Activated CD4-positive, alpha-beta T cell treated with anti-CD3 and anti-CD28 coated beads, Interleukin-2, amount 10 ng/mL, durations not matched to agents 7 days and 5 days (primary cell): ENCODE data around the gene TMSB4X. TPM values are rescaled to one million over a fixed set of nuclear protein-coding genes. Genes with fewer than 3 reads are reported as not detected.
"Not testable (repeated sequence)": the region's sequence is repeated elsewhere in the genome, so short reads cannot be mapped to it uniquely, and the experiment has no call there.

Experiments
- CTCF ChIA-PET: fragments of 350-600 bp; sonication (Branson Sonifier 250); formaldehyde crosslinking; loops from one replicate; lab custom pipeline; 2021; ENCODE audit warnings: antibody characterized with exemption; lab: Charles Lee
- POLR2A ChIA-PET: fragments of 350-600 bp; sonication (Branson Sonifier 250); formaldehyde crosslinking; loops from one replicate; lab custom pipeline; 2021; ENCODE audit warnings: antibody characterized with exemption; lab: Charles Lee
- DNase-seq: peaks from one replicate; pipeline ENCODE4 v3.0.0-alpha.2; 2020
- H3K27ac Mint-ChIP-seq: one replicate; pipeline ENCODE4 v1.8.0; 2021; ENCODE audit warnings: mild to moderate bottlenecking, moderate library complexity, mixed read lengths
- H3K27me3 Mint-ChIP-seq: one replicate; pipeline ENCODE4 v1.8.0; 2021; ENCODE audit warnings: mixed read lengths
- H3K36me3 Mint-ChIP-seq: one replicate; pipeline ENCODE4 v1.8.0; 2021; ENCODE audit warnings: low read depth, mixed read lengths
- H3K4me1 Mint-ChIP-seq: one replicate; pipeline ENCODE4 v1.8.0; 2021; ENCODE audit warnings: mixed read lengths
- H3K4me3 Mint-ChIP-seq: one replicate; pipeline ENCODE4 v1.8.0; 2021; ENCODE audit warnings: mild to moderate bottlenecking, moderate library complexity, mixed read lengths
- H3K9me3 Mint-ChIP-seq: one replicate; pipeline ENCODE4 v1.8.0; 2021; ENCODE audit warnings: mixed read lengths
- total RNA-seq, 2 experiments: library from RNA; stranded (reverse); gene quantifications; one replicate each; pipeline ENCODE4 v1.2.3, GENCODE V29; 2021

The TMSB4X gene
- total RNA-seq, 2 experiments from 2014 or later, result 9,113 to 9,418 TPM

DNA sequence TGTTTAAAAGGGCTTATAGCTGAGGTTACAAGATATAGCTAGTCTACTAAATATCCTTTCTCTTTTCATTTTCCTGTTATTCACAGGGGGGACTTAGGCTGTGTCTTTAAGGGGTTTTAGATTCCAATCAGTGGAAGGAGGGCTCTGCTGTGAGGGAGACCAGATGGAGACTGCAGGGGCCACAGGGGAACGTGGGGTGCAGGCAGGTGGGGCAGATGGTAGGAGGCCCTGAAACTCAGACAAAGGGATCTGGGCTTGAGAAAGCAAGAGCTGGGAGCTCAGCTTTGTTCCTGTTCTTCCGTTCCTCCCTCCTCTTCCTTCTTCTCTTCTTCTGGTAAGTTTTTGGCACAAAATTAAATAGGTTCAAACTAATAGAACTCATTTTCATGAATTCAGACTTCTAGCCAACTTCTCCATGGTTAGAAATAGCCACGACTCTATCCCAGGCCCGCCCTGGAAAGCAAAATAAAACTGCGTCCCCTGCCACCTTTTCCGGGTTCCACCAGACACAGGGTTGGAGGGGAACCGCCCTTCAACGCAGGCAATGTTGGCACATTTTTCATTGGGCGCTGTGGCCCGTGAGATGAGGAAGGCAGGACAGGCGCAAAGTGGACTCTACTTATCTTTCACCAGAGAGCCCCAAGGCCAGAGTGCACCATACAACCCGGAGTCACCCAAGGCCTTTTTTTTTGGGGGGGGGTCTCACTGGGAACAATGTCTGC is 3.5 kb upstream of the TMSB4X start:
- ChIA-PET POLR2A (interaction anchor here (1.1 kb wide), 1 partner anchor 24 kb away, joined by 3 read pairs; no protein-coding TSS in a partner anchor), CTCF (interaction anchor here (1.1 to 5.4 kb wide), 7 partner anchors 15 to 115 kb away, joined by 3 to 24 read pairs (median 4); no protein-coding TSS in a partner anchor)
- Mint-ChIP-seq H3K27me3 (no peaks in the 10 kb centered on the region), H3K9me3 (peaks cover 2% of the 10 kb centered on the region), H3K4me1 (peaks cover 43% of the 10 kb centered on the region), H3K4me3 (peak overlapping the region; percentile 85), H3K27ac (peak overlapping the region; percentile 96), H3K36me3 (peaks cover 27% of the 10 kb centered on the region)
- DNase-seq, result peak; percentile 57

DNA sequence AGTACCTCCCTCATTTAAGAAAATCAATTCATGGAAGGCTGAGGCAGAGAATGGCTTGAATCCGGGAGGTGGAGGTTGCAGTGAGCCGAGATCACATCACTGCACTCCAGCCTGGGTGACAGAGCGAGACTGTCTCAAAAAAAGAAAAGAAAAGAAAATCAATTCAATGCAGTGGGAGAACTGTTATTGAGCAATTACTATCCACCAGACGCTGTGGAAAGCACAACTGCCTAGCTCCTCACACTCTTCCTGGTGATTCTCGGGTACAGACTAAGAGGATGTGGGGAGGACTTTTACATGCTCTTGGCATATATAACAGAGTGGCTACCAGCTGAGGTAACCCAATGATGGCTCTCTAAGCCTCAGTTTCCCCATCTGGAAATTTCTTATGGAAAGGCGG is 2.7 kb upstream of the TMSB4X start:
- POLR2A ChIA-PET, result interaction anchor here (0.7 to 1.1 kb wide), 2 partner anchors 25 to 121 kb away, joined by 3 read pairs; no protein-coding TSS in a partner anchor
- Mint-ChIP-seq H3K4me1 (peaks cover 35% of the 10 kb centered on the region), H3K36me3 (peaks cover 35% of the 10 kb centered on the region)

GRCh38 chrX:12972878-12973560 is 1.9 kb upstream of the TMSB4X start:
- H3K4me3 Mint-ChIP-seq, result peak overlapping the region; percentile 96
- POLR2A ChIA-PET, result interaction anchor here (2.9 kb wide), 1 partner anchor 115 kb away, joined by 10 read pairs; no protein-coding TSS in a partner anchor

More for the DNA sequence above, 2.7 kb upstream of the TMSB4X start:
- no peaks in the 10 kb centered on the region for H3K9me3 Mint-ChIP-seq
- H3K27me3 Mint-ChIP-seq, result no peaks in the 10 kb centered on the region
- CTCF ChIA-PET, result interaction anchor here (0.6 to 5.4 kb wide), 8 partner anchors 13 to 137 kb away, joined by 3 to 24 read pairs (median 4); no protein-coding TSS in a partner anchor
- DNase-seq, result no peak
- H3K27ac Mint-ChIP-seq, result peak overlapping the region; percentile 96
- H3K4me3 Mint-ChIP-seq, result peak overlapping the region; percentile 85

GRCh38 chrX:12973561-12974304 is 1.2 kb upstream of the TMSB4X start:
- peak; percentile 60 for DNase-seq

More at GRCh38 chrX:12972878-12973560, 1.9 kb upstream of the TMSB4X start:
- no peak for DNase-seq
- H3K36me3 Mint-ChIP-seq, result peaks cover 42% of the 10 kb centered on the region
- H3K27me3 Mint-ChIP-seq, result no peaks in the 10 kb centered on the region
- no peaks in the 10 kb centered on the region for H3K9me3 Mint-ChIP-seq
- H3K4me1 Mint-ChIP-seq, result peaks cover 30% of the 10 kb centered on the region
- CTCF ChIA-PET, result interaction anchor here (0.6 to 6.7 kb wide), 8 partner anchors 14 to 136 kb away, joined by 3 to 37 read pairs (median 4); no protein-coding TSS in a partner anchor
- H3K27ac Mint-ChIP-seq, result peak overlapping the region; percentile 99

GRCh38 chrX:12974305-12974795 is 560 bp upstream of the TMSB4X start:
- CTCF ChIA-PET, result interaction anchor here (0.7 to 6.7 kb wide), 7 partner anchors 18 to 117 kb away, joined by 3 to 37 read pairs (median 13); no protein-coding TSS in a partner anchor
- H3K27ac Mint-ChIP-seq, result peak overlapping the region; percentile 99
- H3K9me3 Mint-ChIP-seq, result no peaks in the 10 kb centered on the region
- peak overlapping the region; percentile 96 for H3K4me3 Mint-ChIP-seq
- H3K36me3 Mint-ChIP-seq, result peaks cover 45% of the 10 kb centered on the region
- H3K27me3 Mint-ChIP-seq, result no peaks in the 10 kb centered on the region
- H3K4me1 Mint-ChIP-seq, result peaks cover 28% of the 10 kb centered on the region
- peak; percentile 53 for DNase-seq
- POLR2A ChIA-PET, result interaction anchor here (1.7 to 2.9 kb wide), 3 partner anchors 17 to 114 kb away, joined by 6 to 10 read pairs (median 7); no protein-coding TSS in a partner anchor

More at GRCh38 chrX:12973561-12974304, 1.2 kb upstream of the TMSB4X start:
- H3K36me3 Mint-ChIP-seq, result peaks cover 45% of the 10 kb centered on the region
- H3K27ac Mint-ChIP-seq, result peak overlapping the region; percentile 99
- H3K9me3 Mint-ChIP-seq, result no peaks in the 10 kb centered on the region
- POLR2A ChIA-PET, result interaction anchor here (1.7 to 2.9 kb wide), 3 partner anchors 16 to 114 kb away, joined by 6 to 10 read pairs (median 7); no protein-coding TSS in a partner anchor
- peak overlapping the region; percentile 96 for H3K4me3 Mint-ChIP-seq
- peaks cover 29% of the 10 kb centered on the region for H3K4me1 Mint-ChIP-seq
- CTCF ChIA-PET, result interaction anchor here (1.2 to 6.7 kb wide), 4 partner anchors 21 to 118 kb away, joined by 3 to 37 read pairs (median 17); no protein-coding TSS in a partner anchor
- H3K27me3 Mint-ChIP-seq, result no peaks in the 10 kb centered on the region

DNA sequence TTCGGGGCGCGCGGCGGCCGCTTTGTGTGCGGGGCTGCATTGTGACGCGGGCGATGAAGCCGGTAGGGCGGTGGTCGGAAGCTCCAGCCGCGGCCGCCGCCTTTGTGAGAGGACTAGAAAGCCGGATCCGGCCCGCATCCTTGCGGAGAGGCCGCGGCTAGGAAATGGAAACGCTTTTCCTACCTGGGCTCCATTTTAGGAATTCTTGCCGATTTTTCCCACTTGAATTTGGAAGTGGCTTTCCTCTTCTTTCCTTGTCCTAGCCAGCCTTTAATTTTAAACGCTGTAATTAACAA is 708 bp downstream of the TMSB4X start:
- peaks cover 45% of the 10 kb centered on the region for H3K36me3 Mint-ChIP-seq
- peak overlapping the region; percentile 99 for H3K27ac Mint-ChIP-seq
- CTCF ChIA-PET, result interaction anchor here (0.8 to 6.7 kb wide), 6 partner anchors 19 to 116 kb away, joined by 3 to 37 read pairs (median 14); no protein-coding TSS in a partner anchor
- POLR2A ChIA-PET, result interaction anchor here (0.6 to 4.0 kb wide), 9 partner anchors 9 to 116 kb away, joined by 3 to 36 read pairs (median 6); no protein-coding TSS in a partner anchor
- peak overlapping the region; percentile 96 for H3K4me3 Mint-ChIP-seq
- H3K9me3 Mint-ChIP-seq, result no peaks in the 10 kb centered on the region
- peaks cover 24% of the 10 kb centered on the region for H3K4me1 Mint-ChIP-seq
- no peaks in the 10 kb centered on the region for H3K27me3 Mint-ChIP-seq
- DNase-seq, result no peak

DNA sequence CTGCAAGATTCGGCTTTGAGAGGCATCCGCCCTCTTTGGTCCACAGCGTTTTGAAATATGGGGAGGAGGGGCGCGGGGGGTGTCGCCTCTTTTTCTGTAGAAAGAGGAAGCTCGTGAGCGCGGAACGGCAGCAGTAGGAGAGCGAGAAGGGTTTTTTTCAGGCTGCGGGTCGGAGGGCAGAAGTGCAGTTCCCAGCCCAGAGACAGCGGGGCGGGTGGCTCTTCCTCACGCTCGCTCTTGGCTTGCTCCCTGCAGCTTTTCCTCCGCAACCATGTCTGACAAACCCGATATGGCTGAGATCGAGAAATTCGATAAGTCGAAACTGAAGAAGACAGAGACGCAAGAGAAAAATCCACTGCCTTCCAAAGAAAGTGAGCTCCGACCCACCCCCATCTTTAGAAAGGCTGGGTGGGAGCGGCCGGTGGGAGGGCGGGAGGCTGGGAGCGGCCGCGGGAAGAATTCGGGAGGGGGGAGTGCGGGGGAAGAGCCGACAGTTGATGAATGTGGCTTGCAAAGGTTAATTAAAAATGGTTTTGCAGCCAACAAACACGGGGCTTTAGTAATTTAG is 1.2 kb downstream of the TMSB4X start:
- peaks cover 45% of the 10 kb centered on the region for H3K36me3 Mint-ChIP-seq
- H3K4me3 Mint-ChIP-seq, result peak overlapping the region; percentile 96
- H3K9me3 Mint-ChIP-seq, result no peaks in the 10 kb centered on the region
- peak; percentile 57 for DNase-seq
- H3K27me3 Mint-ChIP-seq, result no peaks in the 10 kb centered on the region
- ChIA-PET CTCF (interaction anchor here (0.8 to 6.7 kb wide), 6 partner anchors 20 to 116 kb away, joined by 3 to 37 read pairs (median 14); no protein-coding TSS in a partner anchor), POLR2A (interaction anchor here (0.6 to 4.0 kb wide), 9 partner anchors 8 to 115 kb away, joined by 3 to 36 read pairs (median 5); no protein-coding TSS in a partner anchor)
- peak overlapping the region; percentile 99 for H3K27ac Mint-ChIP-seq
- peaks cover 26% of the 10 kb centered on the region for H3K4me1 Mint-ChIP-seq

- not testable (repeated sequence) for H3K9me3 Mint-ChIP-seq, H3K27me3 Mint-ChIP-seq, DNase-seq
- Mint-ChIP-seq H3K36me3 (peaks cover 46% of the 10 kb centered on the region), H3K4me3 (peak overlapping the region; percentile 96), H3K27ac (peak overlapping the region; percentile 99), H3K4me1 (peaks cover 30% of the 10 kb centered on the region)
- ChIA-PET POLR2A (interaction anchor here (0.7 to 4.0 kb wide), 10 partner anchors 20 to 114 kb away, joined by 3 to 39 read pairs (median 5); no protein-coding TSS in a partner anchor), CTCF (interaction anchor here (0.7 to 6.7 kb wide), 10 partner anchors 9 to 114 kb away, joined by 3 to 37 read pairs (median 5); no protein-coding TSS in a partner anchor)
Observed at GRCh38 chrX:12976819-12977732, 2.2 kb downstream of the TMSB4X start.

DNA sequence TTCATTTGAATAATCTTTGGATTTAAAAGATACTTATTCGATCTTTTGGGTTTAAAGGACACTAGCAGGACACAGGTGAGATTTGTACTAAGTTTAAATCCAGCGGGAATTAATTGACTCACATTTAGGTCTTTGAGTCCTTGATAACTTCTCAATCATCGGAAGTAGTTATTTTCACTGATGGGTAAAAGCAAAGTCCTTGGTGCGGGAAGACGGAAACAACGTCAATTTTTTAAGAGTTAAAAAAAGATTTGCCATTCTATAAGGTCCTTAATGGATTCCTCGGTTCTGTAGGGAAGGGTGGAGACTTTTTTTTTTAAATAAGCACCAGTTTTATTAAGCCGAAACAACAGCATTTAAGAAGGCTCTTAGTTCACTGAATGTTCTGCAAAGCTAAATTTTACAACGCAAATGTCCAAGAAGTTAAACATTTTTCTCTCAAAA is 2.9 kb downstream of the TMSB4X start:
- Mint-ChIP-seq H3K4me3 (peak overlapping the region; percentile 96), H3K27ac (peak overlapping the region; percentile 99), H3K36me3 (peaks cover 43% of the 10 kb centered on the region), H3K27me3 (no peaks in the 10 kb centered on the region), H3K4me1 (peaks cover 36% of the 10 kb centered on the region), H3K9me3 (no peaks in the 10 kb centered on the region)
- DNase-seq, result no peak
- ChIA-PET CTCF (interaction anchor here (0.8 to 6.7 kb wide), 14 partner anchors 10 to 121 kb away, joined by 3 to 37 read pairs (median 5); no protein-coding TSS in a partner anchor), POLR2A (interaction anchor here (0.7 to 4.0 kb wide), 9 partner anchors 21 to 114 kb away, joined by 3 to 39 read pairs (median 5); no protein-coding TSS in a partner anchor)
